ENCODE results near the gene CTF1. TPM values are rescaled to one million over a fixed set of nuclear protein-coding genes. Genes with fewer than 3 reads are reported as not detected.

CTF1 gene
- total RNA-seq, 2 donors from 2014 or later: 6.5 to 7.6 TPM

GRCh38 chr16:30903002-30903401 is 6.6 kb downstream of the CTF1 start:
- Histone ChIP-seq H3K27me3 (no peaks in the 10 kb centered on the region), H3K36me3 (no peaks in the 10 kb centered on the region), H3K9me3 (no peaks in the 10 kb centered on the region), H3K27ac (peak overlapping the region; percentile 86 to 90), H3K4me1 (peaks cover 0 to 25% of the 10 kb centered on the region in 2 donors), H3K4me3 (no peak overlapping the region)
- TF ChIP-seq CTCF (IDR thresholded peaks at IDR 0.05): no peak
- no peak for DNase-seq (ENCODE audit: low spot score)

DNA sequence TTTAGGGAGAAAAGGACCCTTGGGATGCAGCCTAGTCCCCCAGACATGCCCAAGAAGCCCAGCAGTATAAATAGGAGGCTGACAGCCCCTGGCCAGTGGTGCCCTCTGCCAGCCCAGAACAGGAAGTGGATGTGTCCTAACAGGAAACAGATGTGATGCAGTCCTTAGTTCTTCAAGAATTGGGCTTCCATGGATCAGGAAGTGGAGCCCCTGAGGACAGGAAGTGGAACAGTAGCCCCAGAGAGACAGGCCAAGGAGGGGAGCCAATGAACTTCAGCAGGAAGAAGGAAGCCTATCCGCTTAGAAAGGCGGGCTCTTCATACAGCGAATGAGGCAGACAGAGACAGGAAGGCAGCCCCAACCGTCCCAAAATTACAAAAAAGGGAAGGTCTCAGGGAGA is 7.2 kb downstream of the CTF1 start:
- Histone ChIP-seq H3K27me3 (no peaks in the 10 kb centered on the region), H3K36me3 (no peaks in the 10 kb centered on the region), H3K4me3 (no peak overlapping the region), H3K27ac (peak overlapping the region; percentile 86 to 90), H3K9me3 (no peaks in the 10 kb centered on the region), H3K4me1 (peaks cover 0 to 25% of the 10 kb centered on the region in 2 donors)
- TF ChIP-seq CTCF (IDR thresholded peaks at IDR 0.05): no peak
- DNase-seq (ENCODE audit: low spot score): no peak

DNA sequence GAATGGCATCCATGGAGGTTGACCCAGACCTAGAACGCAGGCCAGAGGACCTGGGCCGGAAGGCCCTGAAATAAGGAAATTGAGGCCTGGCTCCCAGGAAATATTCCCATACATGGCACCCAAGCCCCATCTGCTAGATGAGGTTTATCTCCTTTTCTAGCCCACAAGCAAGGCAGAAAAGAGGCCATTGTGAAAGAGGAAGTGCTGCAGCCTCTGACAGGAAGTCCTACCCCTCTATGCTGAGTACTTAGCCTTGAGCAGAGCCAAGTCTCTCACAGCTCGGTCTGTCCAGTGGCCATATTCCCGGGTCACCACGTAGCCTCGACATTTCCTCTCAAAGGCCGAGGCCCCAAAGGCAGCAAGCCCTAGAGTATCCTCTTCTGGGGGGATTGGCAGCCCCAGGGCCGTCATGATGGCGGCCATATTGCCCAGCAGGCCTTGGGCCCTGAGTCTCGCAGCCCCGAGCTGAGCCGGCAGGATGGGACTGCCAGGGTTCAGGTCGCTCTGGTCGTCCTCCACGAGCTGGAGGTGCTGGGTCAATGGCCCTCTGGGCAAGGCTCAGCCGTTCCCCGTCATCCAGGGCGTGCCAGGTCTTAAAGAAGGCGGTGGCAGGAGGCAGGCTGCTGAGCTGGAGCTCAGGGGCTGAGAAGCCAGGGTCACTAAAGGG is 7.8 kb downstream of the CTF1 start:
- H3K27ac ChIP-seq: peak overlapping the region; percentile 86 to 90
- H3K9me3 ChIP-seq: no peaks in the 10 kb centered on the region
- no peaks in the 10 kb centered on the region for H3K27me3 ChIP-seq
- H3K4me1 ChIP-seq: peaks cover 0 to 25% of the 10 kb centered on the region in 2 donors
- no peak overlapping the region for H3K4me3 ChIP-seq
- TF ChIP-seq CTCF (IDR thresholded peaks at IDR 0.05): no peak
- no peak for DNase-seq (ENCODE audit: low spot score)
- H3K36me3 ChIP-seq: no peaks in the 10 kb centered on the region

DNA sequence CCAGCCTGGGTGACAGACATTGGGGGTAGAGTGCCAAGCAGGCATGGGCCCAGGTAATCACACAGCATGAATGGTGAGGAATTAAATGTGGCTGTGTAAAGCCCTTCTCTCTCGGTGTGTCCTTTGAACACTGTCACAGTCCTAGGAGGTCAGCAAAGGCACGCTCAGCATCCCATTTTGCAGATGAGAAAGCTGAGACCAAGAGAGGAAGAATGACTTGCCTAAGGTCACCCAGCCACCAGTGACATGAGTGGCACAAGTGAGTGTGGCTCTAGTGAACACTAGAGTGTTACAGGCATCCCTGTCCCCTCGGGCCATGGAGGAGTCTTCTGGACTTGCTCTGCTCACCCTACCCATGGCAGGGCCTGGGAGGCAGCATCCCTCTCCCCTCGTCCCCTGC is 10.7 kb downstream of the CTF1 start:
- DNase-seq (ENCODE audit: low spot score): no peak
- no peak overlapping the region for H3K4me3 ChIP-seq
- H3K9me3 ChIP-seq: no peaks in the 10 kb centered on the region
- no peaks in the 10 kb centered on the region for H3K36me3 ChIP-seq
- TF ChIP-seq CTCF (IDR thresholded peaks at IDR 0.05): no peak
- no peaks in the 10 kb centered on the region for H3K27me3 ChIP-seq
- H3K27ac ChIP-seq: no peak overlapping the region
- peaks cover 0 to 22% of the 10 kb centered on the region in 2 donors for H3K4me1 ChIP-seq

GRCh38 chr16:30910427-30911029 is 14.1 kb downstream of the CTF1 start:
- no peak for TF ChIP-seq CTCF (IDR thresholded peaks at IDR 0.05)
- H3K27ac ChIP-seq: no peak overlapping the region
- no peaks in the 10 kb centered on the region for H3K27me3 ChIP-seq
- no peaks in the 10 kb centered on the region for H3K4me1 ChIP-seq
- H3K36me3 ChIP-seq: no peaks in the 10 kb centered on the region
- H3K9me3 ChIP-seq: no peaks in the 10 kb centered on the region
- no peak overlapping the region for H3K4me3 ChIP-seq
- DNase-seq (ENCODE audit: low spot score): no peak
